H9 (cell line): Measurements from ENCODE around the gene GPR45. TPM values are rescaled to one million over a fixed set of nuclear protein-coding genes. Genes with fewer than 3 reads are reported as not detected.
A peak's percentile ranks its signal among the peaks of the same experiment; 100 is the strongest.

Experiments
- DNase-seq: peaks from one replicate; pipeline ENCODE4 v3.0.0-alpha.2; 2017
- H2AFZ ChIP-seq: one replicate; pipeline ENCODE4 v1.6.1; 2013; ENCODE audit warnings: mild to moderate bottlenecking, low read length, control low read depth, moderate library complexity
- H2AK5ac ChIP-seq: 2 replicates; pipeline ENCODE4 v1.6.1; 2013; ENCODE audit warnings: low read length, control low read depth, mixed read lengths; ENCODE audit not compliant: insufficient read length
- H2BK120ac ChIP-seq: one replicate; pipeline ENCODE4 v1.6.1; 2013; ENCODE audit warnings: low read depth, mild to moderate bottlenecking, low read length, control low read depth, inconsistent platforms; ENCODE audit not compliant: poor library complexity, severe bottlenecking
- H2BK12ac ChIP-seq: 2 replicates; pipeline ENCODE4 v1.6.1; 2013; ENCODE audit warnings: low read length, control low read depth, mixed read lengths, low read depth; ENCODE audit not compliant: insufficient read length
- H2BK15ac ChIP-seq: 2 replicates; pipeline ENCODE4 v1.6.1; 2013; ENCODE audit warnings: low read depth, low read length, control low read depth
- H2BK20ac ChIP-seq: one replicate; pipeline ENCODE4 v1.6.1; 2013; ENCODE audit warnings: low read depth, mild to moderate bottlenecking, low read length, control low read depth, inconsistent platforms; ENCODE audit not compliant: poor library complexity, severe bottlenecking
- H2BK5ac ChIP-seq: 2 replicates; pipeline ENCODE4 v1.6.1; 2013; ENCODE audit warnings: low read length, control low read depth, mixed read lengths; ENCODE audit not compliant: insufficient read length
- H3K14ac ChIP-seq: 2 replicates; pipeline ENCODE4 v1.6.1; 2013; ENCODE audit warnings: low read length, control low read depth; ENCODE audit not compliant: insufficient read depth
- H3K18ac ChIP-seq: 2 replicates; pipeline ENCODE4 v1.6.1; 2013; ENCODE audit warnings: low read depth, mild to moderate bottlenecking, mixed read lengths, low read length, control low read depth; ENCODE audit not compliant: insufficient read length
- H3K23ac ChIP-seq: 2 replicates; pipeline ENCODE4 v1.6.1; 2013; ENCODE audit warnings: low read length, control low read depth, mixed read lengths, low read depth; ENCODE audit not compliant: insufficient read length
- H3K23me2 ChIP-seq: 2 replicates; pipeline ENCODE4 v1.6.1; 2013; ENCODE audit warnings: low read depth, mild to moderate bottlenecking, mixed read lengths, low read length, control low read depth; ENCODE audit not compliant: insufficient read length, poor library complexity, severe bottlenecking
- H3K27ac ChIP-seq: 2 replicates; pipeline ENCODE4 v1.5.1; 2013; ENCODE audit warnings: low read length, control low read depth, mixed read lengths, low read depth; ENCODE audit not compliant: insufficient read length
- H3K27me3 ChIP-seq: 2 replicates; pipeline ENCODE4 v1.6.1; 2013; ENCODE audit warnings: low read length, control low read depth, inconsistent platforms; ENCODE audit not compliant: insufficient read depth
- H3K4ac ChIP-seq: 2 replicates; pipeline ENCODE4 v1.6.1; 2013; ENCODE audit warnings: low read depth, mild to moderate bottlenecking, control low read depth, inconsistent platforms, low read length, moderate library complexity
- H3K4me1 ChIP-seq: 2 replicates; pipeline ENCODE4 v1.6.1; 2013; ENCODE audit warnings: low read length, control low read depth, inconsistent platforms; ENCODE audit not compliant: insufficient read depth
- H3K4me2 ChIP-seq: 2 replicates; pipeline ENCODE4 v1.6.1; 2013; ENCODE audit warnings: low read length, control low read depth, mixed read lengths; ENCODE audit not compliant: insufficient read length, insufficient read depth
- H3K56ac ChIP-seq: 2 replicates; pipeline ENCODE4 v1.6.1; 2013; ENCODE audit warnings: low read depth, mild to moderate bottlenecking, mixed read lengths, low read length, control low read depth; ENCODE audit not compliant: insufficient read length
- H3K79me1 ChIP-seq: 2 replicates; pipeline ENCODE4 v1.6.1; 2013; ENCODE audit warnings: low read depth, mild to moderate bottlenecking, moderate library complexity, low read length, control low read depth, inconsistent platforms; ENCODE audit not compliant: insufficient read depth, poor library complexity, severe bottlenecking
- H3K79me2 ChIP-seq: 2 replicates; pipeline ENCODE4 v1.6.1; 2013; ENCODE audit warnings: low read length, control low read depth, inconsistent platforms; ENCODE audit not compliant: insufficient read depth
- H3K9ac ChIP-seq: 2 replicates; pipeline ENCODE4 v1.6.1; 2013; ENCODE audit warnings: low read length, control low read depth, mixed read lengths; ENCODE audit not compliant: insufficient read length; ENCODE audit errors: extremely low read depth
- H3K9me3 ChIP-seq: one replicate; pipeline ENCODE4 v1.6.1; 2013; ENCODE audit warnings: low read depth, low read length, inconsistent platforms; ENCODE audit not compliant: control insufficient read depth
- H3T11ph ChIP-seq: one replicate; pipeline ENCODE4 v1.6.1; 2013; ENCODE audit warnings: mild to moderate bottlenecking, low read length, control low read depth, inconsistent platforms
- H4K20me1 ChIP-seq: one replicate; pipeline ENCODE4 v1.6.1; 2013; ENCODE audit not compliant: control insufficient read depth, insufficient read length, insufficient read depth
- H4K5ac ChIP-seq: 2 replicates; pipeline ENCODE4 v1.6.1; 2013; ENCODE audit warnings: low read depth, mild to moderate bottlenecking, mixed read lengths, low read length, control low read depth; ENCODE audit not compliant: insufficient read length
- H4K8ac ChIP-seq: replicated peaks from 2 replicates; pipeline ENCODE4 v1.6.1; 2013; ENCODE audit warnings: low read length, control low read depth, mixed read lengths, low read depth; ENCODE audit not compliant: insufficient read length
- H4K91ac ChIP-seq: 2 replicates; pipeline ENCODE4 v1.6.1; 2013; ENCODE audit warnings: low read depth, mild to moderate bottlenecking, moderate library complexity, mixed read lengths, low read length, control low read depth; ENCODE audit not compliant: insufficient read length
- H3K27ac Mint-ChIP-seq, 3 experiments: 2 replicates in 2 of 3; 3 replicates in 1 of 3; pipeline ENCODE4 v1.8.0; 2020 to 2021; ENCODE audit warnings: mixed read lengths in 3 of 3, mild to moderate bottlenecking in 1 of 3, moderate library complexity in 1 of 3
- H3K27me3 Mint-ChIP-seq: 2 replicates; pipeline ENCODE4 v1.8.0; 2021; ENCODE audit warnings: low read depth, mild to moderate bottlenecking, moderate library complexity, mixed read lengths
- H3K36me3 Mint-ChIP-seq, 3 experiments: 2 replicates in 2 of 3; 3 replicates in 1 of 3; pipeline ENCODE4 v1.8.0; 2020 to 2021; ENCODE audit warnings: low read depth in 3 of 3, mixed read lengths in 3 of 3; ENCODE audit not compliant: insufficient read depth in 1 of 3
- H3K4me1 Mint-ChIP-seq, 2 experiments: 2 replicates each; pipeline ENCODE4 v1.8.0; 2020; ENCODE audit warnings: mixed read lengths in 2 of 2
- H3K4me3 Mint-ChIP-seq, 2 experiments: 2 replicates in 1 of 2; 3 replicates in 1 of 2; pipeline ENCODE4 v1.8.0; 2020 to 2021; ENCODE audit warnings: mild to moderate bottlenecking in 2 of 2, mixed read lengths in 2 of 2, moderate library complexity in 1 of 2
- H3K9me3 Mint-ChIP-seq, 2 experiments: 2 replicates in 1 of 2; 3 replicates in 1 of 2; pipeline ENCODE4 v1.8.0; 2020; ENCODE audit warnings: mild to moderate bottlenecking in 2 of 2, mixed read lengths in 2 of 2, moderate library complexity in 1 of 2
- CTCF ChIP-seq: fragments of 200-600 bp; sonication (generic); conservative IDR thresholded peaks from 3 replicates; pipeline ENCODE4 v1.8.0; 2021; ENCODE audit warnings: antibody characterized with exemption, mild to moderate bottlenecking
- WGBS: extraction: QIAGEN DNeasy Blood & Tissue Kit; methylation state at CpG from one replicate; pipeline ENCODE4 v1.1.7; 2013; ENCODE audit warnings: missing lambda C conversion rate, low lambda C conversion rate, mixed read lengths; ENCODE audit not compliant: insufficient read length; ENCODE audit errors: extremely low coverage; 5-methylcytosine and 5-hydroxymethylcytosine counted together
- total RNA-seq: library from RNA; stranded (reverse); gene quantifications from 2 replicates; pipeline ENCODE4 v1.2.1, GENCODE V29; 2021

Gene GPR45
- total RNA-seq, 1 experiment from 2014 or later, result not detected

GRCh38 chr2:105288133-105288532 is 46.6 kb downstream of the GPR45 start:
- H3K4ac ChIP-seq, result no peak overlapping the region
- H3K14ac ChIP-seq, result no peak overlapping the region
- WGBS, result no CpG with 5 or more reads among the region's 7 CpGs
- no peak overlapping the region for H2BK120ac ChIP-seq
- no peaks in the 10 kb centered on the region for H3K23me2 ChIP-seq
- no peak overlapping the region for H3K9ac ChIP-seq
- no peak overlapping the region for H3T11ph ChIP-seq
- H3K79me2 ChIP-seq, result no peaks in the 10 kb centered on the region
- no peak overlapping the region for H2AFZ ChIP-seq
- no peaks in the 10 kb centered on the region for H3K9me3 ChIP-seq
- no peak overlapping the region for H2AK5ac ChIP-seq
- H2BK15ac ChIP-seq, result no peak overlapping the region
- Mint-ChIP-seq H3K4me3 (no peak overlapping the region), H3K9me3 (no peaks in the 10 kb centered on the region), H3K36me3 (peaks cover 13 to 61% (median 19%) of the 10 kb centered on the region in 3 experiments; a peak in 6 of 7 replicates), H3K27ac (peak overlapping the region in 2 of 3 experiments; percentile 62 to 78; a peak in 2 of 7 replicates), H3K27me3 (no peaks in the 10 kb centered on the region), H3K4me1 (0 out of 4 replicates have a peak, but pooled peaks cover 0 to 2% of the 10 kb centered on the region in 2 experiments)
- H3K4me1 ChIP-seq, result no peaks in the 10 kb centered on the region
- H2BK5ac ChIP-seq, result no peak overlapping the region
- no peak overlapping the region for H4K8ac ChIP-seq
- no peak for TF ChIP-seq CTCF
- H3K79me1 ChIP-seq, result no peaks in the 10 kb centered on the region
- no peak overlapping the region for H3K18ac ChIP-seq
- H4K91ac ChIP-seq, result no peak overlapping the region
- no peaks in the 10 kb centered on the region for H4K20me1 ChIP-seq
- H3K56ac ChIP-seq, result no peak overlapping the region
- H3K27ac ChIP-seq, result no peak overlapping the region
- no peak overlapping the region for H3K4me2 ChIP-seq
- H2BK20ac ChIP-seq, result no peak overlapping the region
- no peak overlapping the region for H4K5ac ChIP-seq
- no peak overlapping the region for H2BK12ac ChIP-seq
- H3K23ac ChIP-seq, result no peak overlapping the region
- DNase-seq, result no peak
- no peaks in the 10 kb centered on the region for H3K27me3 ChIP-seq
